Measurements from ENCODE around the gene HK3.

- no peak for TF ChIP-seq CTCF (IDR thresholded peaks at IDR 0.05)
- TF ChIP-seq ZFX (IDR thresholded peaks at IDR 0.05; ENCODE audit: borderline replicate concordance): no peak
These were observed 6.5 kb downstream of the HK3 start for GRCh38 chr5:176892663-176893062.
